Endometrium (tissue), 2 donors: Measurements from ENCODE around the gene AVPR2.

Source experiments
- FAIRE-seq: peaks from 2 replicates; lab custom pipeline; 2012; peaks lifted over from hg19 to GRCh38; lab: Jason Lieb, UNC
- donor health status: control.
- donor health status: control.

The AVPR2 gene

GRCh38 chrX:153913701-153914100 lies 9.2 kb downstream of the AVPR2 start:
- FAIRE-seq, result no peak

DNA sequence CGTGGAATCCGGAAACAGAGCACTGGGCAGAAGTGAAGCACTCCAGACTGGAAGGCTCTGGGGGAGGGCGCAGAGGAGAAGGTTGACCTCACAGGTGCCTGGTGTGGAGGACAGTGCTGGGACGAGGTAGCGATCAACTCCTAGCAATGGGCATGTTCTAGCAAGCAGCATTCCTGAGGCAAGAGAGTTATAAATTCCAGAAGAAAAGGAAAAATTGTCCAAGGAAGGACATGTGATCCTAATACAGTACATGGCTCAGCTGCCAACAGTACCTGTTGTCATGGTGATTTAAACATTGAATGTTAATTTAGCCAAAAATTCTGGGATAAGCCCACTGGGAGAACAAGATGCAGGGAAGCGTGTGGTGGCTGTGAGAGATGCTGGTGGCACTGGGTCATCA lies 13.4 kb downstream of the AVPR2 start:
- FAIRE-seq, result no peak

DNA sequence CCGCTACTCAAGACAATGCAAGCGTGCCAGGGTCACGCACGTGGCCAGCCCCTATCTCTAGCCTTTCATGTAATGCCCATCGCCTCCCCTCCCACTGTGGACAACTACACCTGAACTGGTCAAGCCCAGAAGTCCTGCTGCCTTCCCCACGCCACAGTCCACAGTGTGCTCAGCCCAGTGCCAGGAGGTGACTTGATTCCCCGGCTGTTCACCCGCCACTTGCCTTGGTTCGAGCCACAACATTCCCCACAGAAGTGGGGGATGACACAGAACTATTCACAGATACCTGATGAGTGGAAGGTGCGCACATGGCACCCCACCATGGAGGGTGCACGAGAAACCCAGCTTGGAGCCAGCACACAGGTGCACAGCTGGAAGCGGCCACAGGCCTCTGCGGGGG lies 14.8 kb downstream of the AVPR2 start:
- no peak for FAIRE-seq

DNA sequence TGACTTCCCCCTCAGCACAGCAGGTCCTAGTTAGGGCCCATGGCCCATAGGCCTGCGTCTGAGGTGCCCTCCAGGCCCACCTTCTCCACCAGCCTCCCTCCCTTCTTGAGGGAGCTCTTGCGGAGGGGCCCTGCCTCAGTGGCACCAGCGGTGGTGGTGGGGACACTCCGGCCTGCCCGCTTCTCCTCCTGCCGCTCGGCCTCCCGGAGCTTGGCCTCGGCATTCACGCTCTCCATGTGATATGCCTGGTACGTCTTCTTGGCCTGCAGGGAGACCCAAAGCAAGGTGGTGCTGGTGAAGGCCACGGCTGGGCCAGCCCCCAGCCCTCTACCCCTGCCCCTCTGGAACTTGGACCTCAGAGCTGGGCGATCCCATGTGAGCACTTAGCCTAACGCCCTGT lies 16.1 kb downstream of the AVPR2 start:
- FAIRE-seq, result no peak

DNA sequence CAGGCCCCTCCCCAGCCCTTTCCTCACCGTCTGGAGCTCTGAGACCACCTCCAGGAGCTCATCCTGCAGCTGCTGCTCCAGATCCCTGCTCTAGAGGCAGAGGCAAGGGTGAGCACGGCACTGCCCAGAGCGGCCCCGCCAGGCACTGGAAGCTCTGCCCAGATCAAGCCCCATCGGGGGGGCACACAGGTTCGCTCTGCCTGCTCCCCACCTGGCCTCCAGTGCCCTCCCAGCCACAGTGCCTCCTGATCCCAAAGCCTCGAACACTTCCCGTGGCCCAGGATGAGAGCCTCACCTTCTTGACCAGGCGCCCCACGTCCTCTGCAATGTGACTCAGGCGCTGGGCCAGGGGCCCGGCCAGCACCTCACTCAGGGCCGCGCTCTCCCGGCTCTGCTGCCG lies 16.6 kb downstream of the AVPR2 start:
- FAIRE-seq, result no peak

GRCh38 chrX:153921511-153922446 lies 17.3 kb downstream of the AVPR2 start:
- no peak for FAIRE-seq

DNA sequence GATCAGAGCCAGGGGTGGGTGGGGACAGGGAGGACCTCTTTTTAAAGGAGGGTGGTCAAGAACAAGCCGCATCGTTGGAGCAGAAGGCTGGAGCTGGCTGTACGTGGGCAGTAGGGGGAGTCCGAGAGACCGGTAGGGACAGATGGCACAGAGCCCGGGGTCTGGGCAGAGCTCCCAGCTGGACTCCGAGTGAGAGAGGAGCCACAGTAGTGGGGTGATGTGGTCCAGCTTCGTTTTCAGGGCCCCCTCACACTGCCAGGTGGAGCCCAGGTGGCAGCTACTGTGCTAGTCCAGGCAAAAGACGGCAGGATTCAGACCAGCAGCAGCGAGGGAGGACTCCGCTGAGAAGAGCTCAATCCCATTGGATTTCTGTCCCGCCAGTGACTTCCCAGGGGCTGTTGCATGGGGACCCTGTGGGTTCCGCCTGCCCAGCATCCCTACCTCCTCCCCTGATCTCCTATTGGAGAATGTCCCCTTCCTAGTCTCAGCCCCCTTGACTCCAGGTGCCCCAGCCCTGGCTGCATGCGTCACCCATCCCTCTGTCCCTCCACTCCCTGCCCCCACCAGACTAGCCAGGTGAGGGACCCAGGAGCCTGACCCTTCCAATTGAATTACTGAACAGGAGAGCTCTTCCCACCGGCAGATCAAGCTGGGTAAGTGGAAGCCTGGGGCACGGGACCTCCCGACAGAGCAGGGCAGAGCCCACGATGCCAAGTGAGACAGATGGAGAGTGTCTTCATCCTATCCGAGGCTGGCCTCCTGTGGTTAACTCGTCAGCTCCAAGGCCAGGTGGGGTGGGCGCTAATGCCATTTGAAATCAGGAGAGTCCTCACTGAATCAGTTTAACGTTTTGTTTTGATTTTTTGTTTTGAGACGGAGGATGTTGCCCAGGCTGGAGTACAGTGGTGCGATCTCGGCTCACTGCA lies 18.7 kb downstream of the AVPR2 start:
- no peak for FAIRE-seq

DNA sequence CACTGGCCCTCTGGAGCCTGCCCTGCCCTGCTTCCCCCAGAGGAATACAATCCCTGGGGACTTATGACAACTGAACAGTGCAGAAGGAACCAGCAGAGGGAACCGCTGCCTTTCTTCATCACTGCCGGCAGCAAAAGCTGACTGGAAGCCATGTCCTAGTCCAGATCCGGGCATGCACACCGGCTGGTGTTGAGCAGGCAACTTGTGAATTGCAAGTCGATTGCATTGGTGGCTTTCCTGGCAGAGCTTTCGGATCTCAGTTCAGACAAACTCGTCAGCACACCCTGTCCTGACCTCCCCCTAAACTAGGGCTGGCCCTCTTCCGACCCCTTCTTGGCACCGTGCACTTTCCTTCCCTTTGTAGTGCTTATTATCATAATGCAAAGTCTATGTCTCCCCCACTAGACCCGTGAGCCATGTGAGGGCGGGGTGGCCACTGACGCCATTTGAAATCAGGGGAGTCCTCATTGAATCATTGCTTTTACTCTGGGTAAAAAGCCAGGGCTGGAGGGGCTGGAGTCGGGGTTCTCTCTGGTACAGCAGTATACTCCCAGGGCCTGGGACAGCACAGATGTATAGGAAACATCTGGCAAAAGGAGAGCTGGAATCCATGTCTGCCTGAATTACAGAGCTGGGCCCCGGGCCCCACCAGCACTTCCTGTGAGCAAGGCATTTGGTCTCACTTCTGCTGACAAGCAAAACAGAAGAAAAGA lies 19.8 kb downstream of the AVPR2 start:
- FAIRE-seq, result no peak

GRCh38 chrX:153925387-153925738 lies 20.9 kb downstream of the AVPR2 start:
- no peak for FAIRE-seq

DNA sequence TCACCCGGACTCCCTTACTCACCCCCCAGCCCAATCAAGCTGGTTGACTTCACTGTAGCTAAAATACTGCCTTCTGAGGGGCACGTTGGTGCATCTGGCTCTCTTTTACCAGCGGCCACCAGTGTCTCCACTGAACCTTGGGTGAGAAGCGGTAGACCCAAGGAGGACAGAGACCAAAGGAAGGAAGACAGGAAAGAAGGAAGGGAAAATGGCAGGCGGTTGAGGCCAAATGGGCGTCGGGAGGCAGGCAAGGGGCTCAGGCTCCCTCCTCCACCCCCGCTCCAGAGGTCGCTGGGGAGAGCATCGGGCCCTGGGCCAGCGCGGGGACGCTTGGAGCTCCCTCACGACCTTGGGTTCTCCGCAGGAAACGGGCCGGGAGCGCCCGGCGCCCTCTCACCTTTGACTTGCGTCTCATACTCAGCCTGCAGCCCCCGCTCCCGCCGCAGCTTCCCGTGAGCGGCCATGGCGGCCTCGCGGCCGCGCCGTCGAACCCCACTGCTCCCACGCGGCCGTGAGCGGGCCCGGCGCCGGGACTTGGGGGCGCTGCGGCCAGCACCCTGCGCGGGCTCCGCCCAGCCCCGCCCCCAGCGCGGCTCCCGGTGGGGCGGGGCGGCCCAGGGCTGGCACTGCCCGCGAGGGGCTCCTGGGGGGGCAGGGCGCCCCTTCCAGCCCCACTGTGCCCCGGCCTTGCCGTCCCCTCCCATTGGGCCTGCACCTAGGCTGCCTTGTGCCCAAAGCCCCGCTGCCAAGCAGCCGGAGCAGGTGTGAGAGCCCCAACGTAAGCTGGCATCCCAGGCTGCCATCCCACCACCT lies 21.5 kb downstream of the AVPR2 start, which contains the start of gene ARHGAP4:
ARHGAP4 (minus strand) TSS at position 526 of the 813 bp plus-strand sequence; CDS start at position 464, 62 bp downstream.
- no peak for FAIRE-seq

GRCh38 chrX:153926552-153926857 lies 22.0 kb downstream of the AVPR2 start:
- FAIRE-seq, result no peak

DNA sequence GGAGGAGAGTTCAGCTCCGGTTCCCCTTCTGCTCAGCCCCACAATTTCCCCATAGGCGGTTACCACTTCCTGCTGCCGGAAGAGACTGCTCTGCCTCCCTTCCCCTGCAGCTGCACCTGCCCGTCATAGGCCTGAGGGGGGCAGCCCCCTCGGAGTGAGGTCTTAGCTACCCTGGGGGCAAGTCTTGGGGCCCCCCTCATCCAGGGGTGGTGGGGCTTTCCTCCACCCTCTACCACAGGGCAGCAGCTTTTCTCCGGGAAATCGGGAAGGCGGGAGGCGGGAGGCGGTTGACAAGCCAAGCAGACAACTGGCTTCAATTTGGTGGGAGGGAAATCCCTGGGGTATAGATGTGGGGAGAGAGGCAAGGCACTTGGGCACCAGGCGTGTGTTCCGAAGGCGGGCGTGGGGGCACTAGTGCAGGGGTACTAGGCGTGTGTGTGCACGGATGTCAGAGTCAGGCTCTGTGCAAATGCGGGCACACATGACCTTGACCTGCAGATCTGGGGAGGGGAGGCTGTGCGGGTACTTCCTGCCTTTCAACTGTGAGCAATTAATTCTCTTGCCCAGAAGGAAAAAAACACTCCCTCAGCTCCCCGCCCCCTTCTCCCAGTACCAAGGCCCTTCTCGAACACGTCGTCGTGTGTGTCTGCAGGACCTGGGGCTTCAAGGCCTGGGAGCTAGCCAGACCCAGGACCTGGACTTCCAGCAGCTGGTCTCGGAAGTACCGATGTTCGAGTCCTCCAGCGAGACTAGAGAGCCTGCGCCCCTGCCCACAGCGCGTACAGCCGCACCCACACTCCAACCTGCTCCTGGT lies 22.6 kb downstream of the AVPR2 start:
- FAIRE-seq, result no peak

- no peak for FAIRE-seq
Measured at GRCh38 chrX:153927672-153927921, 23.1 kb downstream of the AVPR2 start.

DNA sequence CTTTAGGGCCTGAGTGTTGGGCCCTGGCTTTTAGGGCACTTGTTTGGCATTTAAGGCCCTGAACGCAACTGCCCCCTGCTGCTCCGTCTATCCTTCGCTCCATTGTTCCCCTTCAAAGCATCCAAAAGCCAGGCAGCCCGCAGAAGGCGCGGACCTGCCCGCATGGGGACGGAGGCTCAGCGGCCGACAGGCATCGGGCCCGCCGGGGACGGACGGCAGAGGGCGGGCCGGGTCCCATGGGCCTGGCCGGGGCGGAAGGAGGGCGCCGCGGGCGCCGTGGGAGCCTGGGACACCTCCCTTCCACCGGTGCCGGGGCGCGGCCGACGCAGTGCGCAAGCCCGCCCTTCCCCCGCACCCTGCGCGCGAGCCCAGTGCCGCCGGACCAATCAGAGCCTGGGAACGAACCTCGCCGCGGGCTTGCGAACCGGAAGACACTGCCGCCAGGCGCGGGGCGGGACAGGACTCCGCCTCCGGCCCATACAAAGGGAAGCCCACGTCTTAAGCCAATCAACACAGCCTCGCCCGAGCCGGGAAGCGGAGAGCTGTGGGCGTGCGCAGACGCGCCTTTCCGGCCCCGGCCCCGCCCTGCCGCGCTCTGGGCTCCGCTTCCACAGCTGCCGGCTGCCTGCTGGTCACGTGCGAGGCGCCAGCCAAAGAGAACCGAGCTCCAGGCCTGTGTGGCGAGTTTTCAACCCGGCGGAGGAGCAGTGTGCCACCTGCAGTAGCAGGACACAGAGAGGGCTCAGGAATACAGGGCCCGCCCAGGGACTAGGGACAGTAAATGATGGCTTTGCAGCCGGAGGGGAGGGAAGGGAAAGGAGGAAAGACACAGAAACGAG lies 23.7 kb downstream of the AVPR2 start:
- peak; percentile 70 for FAIRE-seq

GRCh38 chrX:153928846-153929245 lies 24.4 kb downstream of the AVPR2 start:
- no peak for FAIRE-seq

GRCh38 chrX:153929576-153929975 lies 25.1 kb downstream of the AVPR2 start:
- FAIRE-seq, result no peak

DNA sequence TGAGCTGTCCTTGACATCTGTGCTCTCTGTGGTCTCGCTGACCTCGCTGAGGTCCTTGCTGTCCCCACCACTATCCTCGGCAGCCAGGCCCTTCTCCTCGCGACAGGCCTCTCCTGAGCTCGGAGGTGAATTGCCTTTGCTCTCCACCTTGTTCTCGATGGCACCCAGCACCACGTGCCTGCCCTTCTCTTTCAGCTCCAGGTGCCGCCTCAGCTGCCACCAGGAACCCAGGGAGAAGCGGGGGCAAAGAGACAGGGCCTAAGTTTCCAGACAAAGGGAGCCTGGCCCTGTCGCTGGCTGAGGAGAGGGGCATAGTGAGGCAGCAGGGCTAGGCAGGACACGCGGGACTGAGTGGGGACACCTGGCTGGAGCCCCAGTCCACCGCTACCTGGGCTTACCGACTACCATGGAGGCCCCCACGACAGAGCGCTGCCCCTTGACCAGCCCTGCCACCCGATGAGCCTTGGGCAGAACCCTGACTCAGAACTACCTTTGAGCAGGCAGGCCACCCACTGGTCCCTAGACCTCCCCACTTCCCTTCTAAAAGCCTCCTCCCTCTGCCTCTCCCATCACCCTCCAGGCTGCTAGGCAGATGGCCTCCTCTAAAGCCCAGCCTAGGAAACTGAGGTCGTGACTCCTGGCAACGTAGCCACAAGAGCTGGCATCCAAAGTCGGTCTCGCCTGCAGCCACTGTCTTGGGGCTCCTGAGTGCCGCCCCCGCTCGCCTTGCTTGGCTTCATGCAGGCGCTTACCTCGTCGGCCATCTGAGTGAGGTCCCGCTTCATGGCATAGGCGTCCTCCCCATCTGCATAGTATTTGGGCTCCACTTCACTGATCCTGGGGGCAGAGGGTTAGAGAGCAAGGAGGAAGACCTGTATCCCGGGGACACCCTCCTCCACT lies 25.8 kb downstream of the AVPR2 start:
- FAIRE-seq, result no peak

DNA sequence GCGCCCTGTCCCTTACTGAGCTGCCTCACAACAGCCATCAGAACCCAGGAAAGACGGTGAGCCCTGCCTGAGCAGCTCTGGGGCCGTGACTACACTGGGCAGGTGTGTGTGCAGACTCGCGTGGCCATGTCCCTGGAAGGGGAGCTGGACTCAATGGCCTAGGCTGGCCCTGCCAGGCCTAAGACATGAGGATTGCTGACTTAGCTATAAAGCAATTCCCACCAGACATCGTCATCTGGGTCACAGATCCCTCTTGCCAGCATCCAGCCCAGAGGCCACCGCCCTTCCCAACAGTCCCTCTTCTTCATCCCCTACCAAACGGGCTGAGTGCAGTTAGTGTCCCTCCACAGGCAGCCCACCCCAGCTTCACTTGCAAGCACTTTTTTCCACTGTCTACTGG lies 26.7 kb downstream of the AVPR2 start:
- no peak for FAIRE-seq

- FAIRE-seq, result no peak
Measured at GRCh38 chrX:153931748-153932147, 27.3 kb downstream of the AVPR2 start.
